ENCODE measurements around the gene PDCL3.

The PDCL3 gene

GRCh38 chr2:100539221-100539620 is 23.6 kb upstream of the PDCL3 start:
- TF ChIP-seq FOXP2 (optimal IDR thresholded peaks at IDR 0.05; ENCODE audit: borderline replicate concordance, extremely low read depth, extremely low read length, insufficient read depth): no peak
- no peak for TF ChIP-seq SIN3A (IDR thresholded peaks at IDR 0.05; ENCODE audit: borderline replicate concordance, insufficient read depth, low read length)

GRCh38 chr2:100541404-100541803 is 21.4 kb upstream of the PDCL3 start:
- no peak for TF ChIP-seq TAF1 (IDR thresholded peaks at IDR 0.05; ENCODE audit: borderline replicate concordance, insufficient read depth, low read length)

DNA sequence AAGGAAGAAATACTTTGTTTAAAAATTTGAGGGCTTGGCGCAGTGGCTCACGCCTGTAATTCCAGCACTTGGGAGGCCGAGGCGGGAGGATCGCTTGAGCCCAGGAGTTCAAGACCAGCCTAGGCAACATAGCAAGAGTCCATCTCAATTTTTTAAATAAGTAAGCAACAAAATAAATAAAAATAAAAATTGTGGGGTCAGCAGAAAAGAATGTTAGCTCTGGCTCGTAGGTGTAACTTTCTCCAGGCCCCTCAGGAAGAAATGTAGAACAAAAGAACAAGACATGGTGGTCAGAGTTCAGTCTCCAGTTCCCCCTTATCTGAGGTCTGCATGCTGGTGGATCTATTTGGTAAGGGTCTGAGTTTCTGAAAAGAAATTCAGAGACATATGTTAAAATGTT is 20.4 kb upstream of the PDCL3 start:
- no peak for TF ChIP-seq TAF1 (IDR thresholded peaks at IDR 0.05; ENCODE audit: borderline replicate concordance, insufficient read depth, low read length)
- TF ChIP-seq SIN3A (IDR thresholded peaks at IDR 0.05; ENCODE audit: borderline replicate concordance, insufficient read depth, low read length): no peak
- no peak for TF ChIP-seq REST (IDR thresholded peaks at IDR 0.05; ENCODE audit: insufficient read depth in 1 of 2, low read depth in 2 of 2, low read length in 2 of 2)
- TF ChIP-seq FOXP2 (optimal IDR thresholded peaks at IDR 0.05; ENCODE audit: borderline replicate concordance, extremely low read depth, extremely low read length, insufficient read depth): no peak
- TF ChIP-seq POLR2AphosphoS5 (IDR thresholded peaks at IDR 0.05; ENCODE audit: low read depth, low read length): no peak

GRCh38 chr2:100544911-100545596 is 17.7 kb upstream of the PDCL3 start:
- no peak for TF ChIP-seq TAF1 (IDR thresholded peaks at IDR 0.05; ENCODE audit: borderline replicate concordance, insufficient read depth, low read length)
- TF ChIP-seq FOXP2 (optimal IDR thresholded peaks at IDR 0.05; ENCODE audit: borderline replicate concordance, extremely low read depth, extremely low read length, insufficient read depth): no peak
- no peak for TF ChIP-seq REST (IDR thresholded peaks at IDR 0.05; ENCODE audit: insufficient read depth in 1 of 2, low read depth in 2 of 2, low read length in 2 of 2)
- no peak for TF ChIP-seq SIN3A (IDR thresholded peaks at IDR 0.05; ENCODE audit: borderline replicate concordance, insufficient read depth, low read length)
- TF ChIP-seq POLR2AphosphoS5 (IDR thresholded peaks at IDR 0.05; ENCODE audit: low read depth, low read length): no peak

- no peak for TF ChIP-seq TAF1 (IDR thresholded peaks at IDR 0.05; ENCODE audit: borderline replicate concordance, insufficient read depth, low read length)
These were observed 16.3 kb upstream of the PDCL3 start for GRCh38 chr2:100546469-100546868.

DNA sequence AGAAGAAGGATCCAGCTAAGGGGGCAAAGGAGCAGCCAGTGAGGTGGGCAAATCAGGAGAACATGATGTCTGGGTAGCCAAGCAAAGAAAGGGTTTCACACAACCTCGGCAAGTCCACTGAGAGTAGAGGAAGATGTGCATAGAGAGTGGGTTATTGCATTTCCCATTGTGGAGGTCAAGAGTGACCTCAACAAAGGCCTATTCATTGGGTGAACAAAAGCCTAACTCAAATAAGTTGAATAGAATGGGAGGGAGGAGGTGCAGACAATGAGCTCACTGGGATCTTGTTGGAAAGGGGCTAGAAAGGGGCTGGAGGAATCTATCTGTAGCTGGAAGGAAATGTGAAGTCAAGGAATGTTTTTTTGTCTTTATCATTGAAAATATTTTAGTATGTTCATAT is 14.0 kb upstream of the PDCL3 start:
- no peak for TF ChIP-seq SIN3A (IDR thresholded peaks at IDR 0.05; ENCODE audit: borderline replicate concordance, insufficient read depth, low read length)
- no peak for TF ChIP-seq TAF1 (IDR thresholded peaks at IDR 0.05; ENCODE audit: borderline replicate concordance, insufficient read depth, low read length)
- TF ChIP-seq POLR2AphosphoS5 (IDR thresholded peaks at IDR 0.05; ENCODE audit: low read depth, low read length): no peak
- TF ChIP-seq FOXP2 (optimal IDR thresholded peaks at IDR 0.05; ENCODE audit: borderline replicate concordance, extremely low read depth, extremely low read length, insufficient read depth): no peak
- TF ChIP-seq REST (IDR thresholded peaks at IDR 0.05; ENCODE audit: insufficient read depth in 1 of 2, low read depth in 2 of 2, low read length in 2 of 2): no peak

GRCh38 chr2:100551303-100551702 is 11.5 kb upstream of the PDCL3 start:
- TF ChIP-seq REST (IDR thresholded peaks at IDR 0.05; ENCODE audit: insufficient read depth in 1 of 2, low read depth in 2 of 2, low read length in 2 of 2) (no peak), SIN3A (IDR thresholded peaks at IDR 0.05; ENCODE audit: borderline replicate concordance, insufficient read depth, low read length) (no peak), FOXP2 (optimal IDR thresholded peaks at IDR 0.05; ENCODE audit: borderline replicate concordance, extremely low read depth, extremely low read length, insufficient read depth) (no peak), TAF1 (IDR thresholded peaks at IDR 0.05; ENCODE audit: borderline replicate concordance, insufficient read depth, low read length) (no peak), POLR2AphosphoS5 (IDR thresholded peaks at IDR 0.05; ENCODE audit: low read depth, low read length) (no peak)

Measured in PFSK-1 (cell line).